K562 (cell line): ENCODE data around the gene SON. TPM values are rescaled to one million over a fixed set of nuclear protein-coding genes. Genes with fewer than 3 reads are reported as not detected.

Experiments
- BHLHE40 ChIP-seq: IDR thresholded peaks from 2 replicates; pipeline ENCODE4 v1.6.1; 2011; ENCODE audit warnings: low read length, improper control_type of control experiment
- CHCHD3 ChIP-seq: fragments of 250-450 bp; sonication (Bioruptor Pico); IDR thresholded peaks from 2 replicates; pipeline ENCODE4 v2.1.2; 2022; ENCODE audit warnings: mild to moderate bottlenecking
- ERF ChIP-seq: fragments of 450-650 bp; formaldehyde crosslinking; IDR thresholded peaks from 2 replicates; pipeline ENCODE4 v1.4.0; 2020; ENCODE audit warnings: mild to moderate bottlenecking, mixed read lengths
- KDM4B ChIP-seq, 2 experiments: fragments of 450-650 bp in 1 of 2; sonication (generic) in 1 of 2; IDR thresholded peaks; 2 replicates each; pipeline ENCODE4 v1.6.1; 2016 to 2017; ENCODE audit warnings: borderline replicate concordance in 2 of 2, antibody characterized with exemption in 1 of 2, low read depth in 1 of 2, mild to moderate bottlenecking in 1 of 2
- KLF6 ChIP-seq: fragments of 250-450 bp; sonication (Bioruptor Pico); IDR thresholded peaks from 2 replicates; pipeline ENCODE4 v1.4.0; 2020; ENCODE audit warnings: mild to moderate bottlenecking, moderate library complexity, borderline replicate concordance
- LEF1 ChIP-seq: fragments of 450-650 bp; IDR thresholded peaks from 2 replicates; pipeline ENCODE4 v1.6.1; 2016; ENCODE audit warnings: mild to moderate bottlenecking
- NFYB ChIP-seq: IDR thresholded peaks from 2 replicates; pipeline ENCODE4 v1.6.1; 2011; ENCODE audit warnings: mild to moderate bottlenecking, moderate library complexity; ENCODE audit not compliant: insufficient read length; ENCODE audit errors: extremely low read depth
- POU5F1 ChIP-seq: fragments of 150-350 bp; IDR thresholded peaks from 2 replicates; pipeline ENCODE4 v1.6.1; 2014; ENCODE audit warnings: borderline replicate concordance, low read length, low read depth, mild to moderate bottlenecking; ENCODE audit not compliant: partially characterized antibody
- ZNF23 ChIP-seq: fragments of 250-450 bp; sonication (Bioruptor Pico); IDR thresholded peaks from 2 replicates; pipeline ENCODE4 v1.4.0; 2020; ENCODE audit warnings: mild to moderate bottlenecking
- polyA plus RNA-seq, 8 experiments: library from polyadenylated mRNA; depleted of rRNA in 4 of 8; stranded (reverse) in 5 of 8; unstranded in 3 of 8; fragments of >200 nt; fragmentation: Nextera tagmentation in 2 of 8; fragmentation: Illumina TruSeq in 1 of 8; extraction: Ambion mirVana in 2 of 8; extraction: Trizol in 1 of 8; gene quantifications; 2 replicates each; pipeline versions ENCODE4 v1.2.1 to v1.2.3, GENCODE V29; 2011 to 2014; ENCODE audit warnings: inconsistent platforms in 1 of 8, missing spikeins in 1 of 8
- total RNA-seq, 7 experiments: library from RNA; depleted of rRNA in 6 of 7; stranded (reverse); fragments of >200 nt in 6 of 7; fragmentation: Illumina TruSeq in 2 of 7; extraction: Trizol in 2 of 7; gene quantifications; 2 replicates each; pipeline versions ENCODE4 v1.2.1 to v1.2.3, GENCODE V29; 2011 to 2021; ENCODE audit warnings: low replicate concordance in 1 of 7
- TF ChIP-seq, protein P1 (sequence below), 3 experiments: fragments of 200-800 bp in 1 of 3; sonication (Bioruptor generic) in 1 of 3; sonication (generic) in 1 of 3; formaldehyde crosslinking in 1 of 3; IDR thresholded peaks; 2 replicates each; pipeline versions ENCODE4 v1.6.1 to v1.8.0; 2016 to 2022; ENCODE audit warnings: mild to moderate bottlenecking in 2 of 3, missing compliant biosample characterization in 2 of 3, missing genetic modification characterization in 2 of 3, missing genetic modification reagents in 1 of 3
- TF ChIP-seq, protein P2 (sequence below): sonication (generic); formaldehyde crosslinking; IDR thresholded peaks from 2 replicates; pipeline ENCODE4 v1.8.0; 2022; ENCODE audit warnings: mild to moderate bottlenecking, missing genetic modification reagents
- TF ChIP-seq, protein P3 (sequence below): sonication (generic); IDR thresholded peaks from 2 replicates; pipeline ENCODE4 v1.6.1; 2016

SON gene
- total and polyA plus RNA-seq, 9 of the 15 experiments (the other 6 are each of a cell fraction or from before 2014, with no cell fraction given) = 105 to 742 (median 187) TPM

DNA sequence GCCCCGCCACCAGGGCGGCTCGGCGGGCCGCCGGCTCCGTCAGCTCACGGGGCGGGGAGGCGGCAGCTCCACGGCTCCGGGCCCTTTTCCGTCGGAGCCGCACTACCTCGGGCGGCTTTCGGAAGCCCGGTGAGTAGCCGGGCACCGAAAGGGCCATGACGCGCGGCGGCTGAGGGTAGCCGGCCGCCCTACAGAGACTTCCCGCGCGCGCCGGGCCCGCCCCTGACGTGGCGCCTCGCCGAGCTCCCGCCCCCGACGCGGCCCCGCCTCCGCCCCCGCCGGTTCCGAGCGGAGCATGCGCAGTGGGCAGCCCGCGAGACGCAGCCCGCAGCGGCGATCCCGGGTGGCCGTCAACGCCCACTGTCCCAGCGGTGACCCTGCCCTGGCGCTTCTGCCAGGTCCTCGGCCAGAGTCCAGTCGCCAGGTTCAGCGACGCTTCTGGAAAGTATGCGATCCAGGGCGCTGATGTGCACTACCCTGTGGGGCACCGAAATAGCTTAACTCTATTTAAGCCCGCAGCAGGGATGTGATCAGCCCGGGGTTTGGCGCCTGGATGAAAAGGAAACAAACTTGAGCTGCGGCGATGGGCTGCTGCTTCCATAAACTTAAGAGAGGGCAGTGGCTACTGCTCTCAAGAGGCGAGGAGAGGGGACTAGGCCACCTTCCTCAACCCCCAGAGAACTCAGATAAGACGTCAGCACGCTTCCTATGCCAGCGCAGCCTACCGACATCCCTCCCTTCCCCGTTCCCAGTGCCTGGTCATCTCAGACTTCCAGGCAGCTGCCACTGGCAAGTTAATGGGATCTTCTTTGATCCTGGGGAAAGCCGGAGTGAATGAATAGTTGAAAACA is 45.9 kb downstream of the SON start, which contains the start of gene DONSON (continued):
- TF ChIP-seq CHCHD3 = no peak; the same call in 1 of the 2 replicates
- TF ChIP-seq, protein P1, sequence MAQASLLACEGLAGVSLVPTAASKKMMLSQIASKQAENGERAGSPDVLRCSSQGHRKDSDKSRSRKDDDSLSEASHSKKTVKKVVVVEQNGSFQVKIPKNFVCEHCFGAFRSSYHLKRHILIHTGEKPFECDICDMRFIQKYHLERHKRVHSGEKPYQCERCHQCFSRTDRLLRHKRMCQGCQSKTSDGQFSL (CRISPR knock-in tag; IDR thresholded peaks at IDR 0.05) = no peak
- TF ChIP-seq, protein P1 (tag; IDR thresholded peaks at IDR 0.05) = no peak
- no peak for TF ChIP-seq NFYB
- TF ChIP-seq ZNF23 (CRISPR knock-in tag) = no peak
- TF ChIP-seq KDM4B (IDR thresholded peaks at IDR 0.05; ENCODE audit: borderline replicate concordance in 2 of 2, low read depth in 1 of 2) = no peak
- TF ChIP-seq POU5F1 = no peak
- 0 out of 2 replicates have a peak, but pooled peaks have one; percentile 12 for TF ChIP-seq LEF1
- TF ChIP-seq ERF (CRISPR knock-in tag) = peak; percentile 95
- TF ChIP-seq KLF6 (CRISPR knock-in tag) = peak; percentile 64; the same call in 1 of the 2 replicates
- TF ChIP-seq, protein P2, sequence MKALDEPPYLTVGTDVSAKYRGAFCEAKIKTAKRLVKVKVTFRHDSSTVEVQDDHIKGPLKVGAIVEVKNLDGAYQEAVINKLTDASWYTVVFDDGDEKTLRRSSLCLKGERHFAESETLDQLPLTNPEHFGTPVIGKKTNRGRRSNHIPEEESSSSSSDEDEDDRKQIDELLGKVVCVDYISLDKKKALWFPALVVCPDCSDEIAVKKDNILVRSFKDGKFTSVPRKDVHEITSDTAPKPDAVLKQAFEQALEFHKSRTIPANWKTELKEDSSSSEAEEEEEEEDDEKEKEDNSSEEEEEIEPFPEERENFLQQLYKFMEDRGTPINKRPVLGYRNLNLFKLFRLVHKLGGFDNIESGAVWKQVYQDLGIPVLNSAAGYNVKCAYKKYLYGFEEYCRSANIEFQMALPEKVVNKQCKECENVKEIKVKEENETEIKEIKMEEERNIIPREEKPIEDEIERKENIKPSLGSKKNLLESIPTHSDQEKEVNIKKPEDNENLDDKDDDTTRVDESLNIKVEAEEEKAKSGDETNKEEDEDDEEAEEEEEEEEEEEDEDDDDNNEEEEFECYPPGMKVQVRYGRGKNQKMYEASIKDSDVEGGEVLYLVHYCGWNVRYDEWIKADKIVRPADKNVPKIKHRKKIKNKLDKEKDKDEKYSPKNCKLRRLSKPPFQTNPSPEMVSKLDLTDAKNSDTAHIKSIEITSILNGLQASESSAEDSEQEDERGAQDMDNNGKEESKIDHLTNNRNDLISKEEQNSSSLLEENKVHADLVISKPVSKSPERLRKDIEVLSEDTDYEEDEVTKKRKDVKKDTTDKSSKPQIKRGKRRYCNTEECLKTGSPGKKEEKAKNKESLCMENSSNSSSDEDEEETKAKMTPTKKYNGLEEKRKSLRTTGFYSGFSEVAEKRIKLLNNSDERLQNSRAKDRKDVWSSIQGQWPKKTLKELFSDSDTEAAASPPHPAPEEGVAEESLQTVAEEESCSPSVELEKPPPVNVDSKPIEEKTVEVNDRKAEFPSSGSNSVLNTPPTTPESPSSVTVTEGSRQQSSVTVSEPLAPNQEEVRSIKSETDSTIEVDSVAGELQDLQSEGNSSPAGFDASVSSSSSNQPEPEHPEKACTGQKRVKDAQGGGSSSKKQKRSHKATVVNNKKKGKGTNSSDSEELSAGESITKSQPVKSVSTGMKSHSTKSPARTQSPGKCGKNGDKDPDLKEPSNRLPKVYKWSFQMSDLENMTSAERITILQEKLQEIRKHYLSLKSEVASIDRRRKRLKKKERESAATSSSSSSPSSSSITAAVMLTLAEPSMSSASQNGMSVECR (CRISPR knock-in tag) = no peak
- TF ChIP-seq, protein P3, sequence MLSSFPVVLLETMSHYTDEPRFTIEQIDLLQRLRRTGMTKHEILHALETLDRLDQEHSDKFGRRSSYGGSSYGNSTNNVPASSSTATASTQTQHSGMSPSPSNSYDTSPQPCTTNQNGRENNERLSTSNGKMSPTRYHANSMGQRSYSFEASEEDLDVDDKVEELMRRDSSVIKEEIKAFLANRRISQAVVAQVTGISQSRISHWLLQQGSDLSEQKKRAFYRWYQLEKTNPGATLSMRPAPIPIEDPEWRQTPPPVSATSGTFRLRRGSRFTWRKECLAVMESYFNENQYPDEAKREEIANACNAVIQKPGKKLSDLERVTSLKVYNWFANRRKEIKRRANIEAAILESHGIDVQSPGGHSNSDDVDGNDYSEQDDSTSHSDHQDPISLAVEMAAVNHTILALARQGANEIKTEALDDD = no peak
- TF ChIP-seq BHLHE40 = peak; percentile 12
